HPDE6-E6E7 (cell line): ENCODE results near the gene TECRL.

Experiments used
- DNase-seq: peaks from one replicate; pipeline ENCODE4 v3.0.0; 2011; ENCODE audit warnings: missing footprints; ENCODE audit errors: extremely low spot score

TECRL gene

DNA sequence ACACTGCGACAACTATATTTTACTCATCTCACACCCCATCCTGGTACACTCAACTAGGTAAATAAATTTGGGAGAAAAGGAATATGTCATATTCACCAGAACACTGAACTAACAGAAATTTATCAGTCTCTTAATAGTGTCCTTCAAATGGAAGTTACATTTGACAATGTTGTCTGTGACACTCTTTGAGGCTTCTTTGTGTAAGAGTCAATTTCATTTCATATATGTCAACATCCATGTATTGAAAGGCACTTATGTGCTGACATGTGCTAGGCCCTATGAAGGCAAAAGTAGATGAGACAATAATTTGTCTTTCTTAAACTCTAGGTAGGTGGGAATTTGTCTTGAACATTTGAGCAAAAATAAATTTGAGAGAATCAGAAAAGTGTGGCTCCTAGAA, 82.0 kb downstream of the TECRL start:
- DNase-seq = no peak

DNA sequence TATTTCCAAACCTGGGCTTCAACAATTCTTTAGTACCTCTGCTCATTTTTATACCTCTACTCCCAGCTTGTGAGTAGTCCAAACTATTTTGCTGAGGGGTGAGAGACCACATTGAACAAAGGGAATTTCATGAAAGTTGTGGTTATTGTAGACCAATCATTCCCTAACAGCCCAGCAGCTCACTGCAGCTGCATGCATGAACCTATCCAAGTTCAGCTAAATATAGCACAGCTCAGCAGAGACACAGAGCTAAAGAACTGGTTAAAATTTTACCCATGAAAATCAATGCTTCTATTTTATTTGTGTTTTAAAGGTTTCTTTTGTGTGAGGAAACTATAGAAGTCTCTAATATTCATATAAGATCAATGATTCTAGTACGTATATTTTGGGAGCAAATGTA, 82.7 kb downstream of the TECRL start:
- DNase-seq = no peak

DNA sequence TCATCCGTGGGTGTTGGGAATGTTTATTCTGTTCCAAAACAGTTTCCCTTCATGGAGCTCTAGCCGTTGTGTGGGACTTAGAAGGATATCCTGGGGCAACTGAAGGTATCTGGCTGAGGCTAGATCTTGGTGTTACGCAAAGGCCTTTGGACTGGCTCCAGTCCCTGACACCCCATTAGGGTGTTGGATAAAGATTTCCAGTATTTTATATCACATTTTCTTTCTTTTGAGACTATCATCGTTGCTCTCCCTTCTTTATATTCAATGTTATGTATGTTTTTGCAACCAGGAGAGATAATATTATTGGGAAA, 103.0 kb downstream of the TECRL start:
- DNase-seq = no peak

DNA sequence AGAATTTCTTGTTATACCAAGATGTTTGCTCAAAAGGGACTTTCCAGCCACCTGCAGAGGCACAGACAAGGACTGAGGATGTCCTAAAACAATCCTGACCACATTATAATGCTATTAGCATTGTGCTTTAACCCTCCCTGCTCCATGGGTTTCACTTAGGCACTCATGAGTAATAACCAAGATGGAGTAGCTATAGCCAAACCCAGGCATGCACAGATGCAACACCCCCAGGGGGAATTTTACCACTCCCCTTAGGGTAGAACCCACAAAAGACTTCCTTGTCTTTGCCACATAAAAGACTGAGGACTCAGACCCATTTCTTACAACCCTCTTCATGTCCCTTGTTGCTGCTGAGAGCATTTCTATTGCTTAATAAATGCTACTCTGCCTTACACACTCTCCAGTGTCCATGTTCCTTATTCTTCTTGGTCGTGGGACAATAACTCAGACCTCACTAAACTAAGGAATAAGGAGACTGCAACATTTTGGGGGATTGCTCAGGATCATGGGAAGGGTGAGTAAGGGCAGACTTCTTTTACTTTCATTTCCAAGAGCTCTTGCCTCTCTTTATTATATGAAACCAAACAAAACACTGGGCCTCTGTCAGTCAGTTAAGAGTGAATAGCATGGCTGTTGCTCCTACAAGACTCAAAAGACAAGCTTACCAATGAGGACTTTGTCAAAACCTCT, 103.5 kb downstream of the TECRL start:
- DNase-seq = no peak

DNA sequence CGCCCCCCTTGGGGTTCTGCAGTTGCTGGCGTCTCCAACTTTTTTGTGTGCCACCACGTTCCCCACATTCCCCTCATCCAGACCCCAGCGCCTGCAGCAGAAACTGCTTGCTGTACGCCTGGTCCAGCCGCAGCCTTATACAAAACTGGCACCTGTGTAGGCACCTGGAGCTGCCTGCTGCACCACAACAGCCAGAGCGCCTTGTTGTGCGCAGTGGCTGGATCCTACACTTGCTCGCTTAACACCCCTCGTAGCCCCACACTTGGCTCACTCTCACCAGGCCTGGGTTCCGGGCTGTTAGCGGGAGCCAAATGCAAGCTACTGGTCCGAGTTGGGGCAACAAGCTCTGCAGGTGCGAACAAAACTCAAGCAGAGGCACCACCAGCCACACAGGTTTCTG, 136.8 kb downstream of the TECRL start:
- no peak for DNase-seq

DNA sequence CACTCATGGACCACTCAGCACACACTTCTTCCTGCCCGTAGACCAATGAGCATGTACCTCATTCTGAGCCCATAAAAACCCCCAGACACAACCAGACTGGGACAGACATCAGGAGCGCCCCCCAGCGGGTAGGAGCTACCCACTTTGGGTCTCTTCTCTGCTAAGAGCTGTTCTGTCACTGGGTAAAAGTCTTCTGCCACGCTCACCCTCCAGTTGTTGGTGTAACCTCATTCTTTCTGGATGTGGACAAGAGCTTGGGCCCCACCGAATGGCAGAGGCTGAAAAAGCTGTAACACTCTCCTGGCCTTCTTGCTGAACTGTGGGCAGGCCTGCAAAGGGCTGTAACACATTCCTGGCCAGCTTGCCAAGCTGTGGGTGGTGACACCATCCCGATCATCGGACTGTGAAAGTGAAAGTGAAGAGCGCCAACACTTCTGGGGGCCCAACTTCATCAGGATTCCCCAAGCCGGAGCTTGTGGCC, 137.6 kb downstream of the TECRL start:
- DNase-seq = no peak

DNA sequence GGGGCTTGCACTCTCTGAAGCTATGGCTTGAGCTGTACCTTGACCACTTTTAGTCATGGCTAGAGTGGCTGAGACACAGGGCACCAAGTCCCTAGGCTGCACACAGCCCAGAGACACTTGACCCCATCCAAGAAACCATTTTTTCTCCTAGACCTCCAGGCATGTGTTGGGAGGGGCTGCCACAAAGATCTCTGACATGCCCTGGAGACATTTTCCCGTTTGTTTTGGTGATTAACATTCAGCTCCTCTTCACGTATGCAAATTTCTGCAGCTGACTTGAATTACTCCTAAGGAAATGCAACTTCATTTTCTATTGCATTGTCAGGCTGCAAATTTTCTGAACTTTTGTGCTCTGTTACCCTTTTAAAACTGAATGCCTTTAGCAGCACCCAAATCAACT, 142.6 kb downstream of the TECRL start:
- DNase-seq = no peak

DNA sequence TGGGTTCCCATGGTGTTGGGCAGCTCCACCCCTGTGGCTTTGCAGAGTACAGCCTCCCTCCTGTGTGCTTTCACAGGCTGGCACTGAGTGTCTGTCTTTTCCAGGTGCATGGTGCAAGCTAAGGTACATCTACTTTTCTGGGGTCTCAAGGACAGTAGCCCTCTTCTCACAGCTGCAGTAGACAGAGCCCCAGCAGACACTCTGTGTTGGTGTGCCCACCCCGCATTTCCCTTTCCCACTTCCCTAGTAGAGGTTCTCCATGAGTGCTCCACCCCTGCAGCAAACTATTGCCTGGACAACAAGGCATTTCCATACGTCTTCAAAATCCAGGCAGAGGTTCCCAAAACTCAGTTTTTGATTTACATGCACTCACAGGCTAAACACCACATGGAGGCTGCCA, 143.0 kb downstream of the TECRL start:
- DNase-seq = no peak

DNA sequence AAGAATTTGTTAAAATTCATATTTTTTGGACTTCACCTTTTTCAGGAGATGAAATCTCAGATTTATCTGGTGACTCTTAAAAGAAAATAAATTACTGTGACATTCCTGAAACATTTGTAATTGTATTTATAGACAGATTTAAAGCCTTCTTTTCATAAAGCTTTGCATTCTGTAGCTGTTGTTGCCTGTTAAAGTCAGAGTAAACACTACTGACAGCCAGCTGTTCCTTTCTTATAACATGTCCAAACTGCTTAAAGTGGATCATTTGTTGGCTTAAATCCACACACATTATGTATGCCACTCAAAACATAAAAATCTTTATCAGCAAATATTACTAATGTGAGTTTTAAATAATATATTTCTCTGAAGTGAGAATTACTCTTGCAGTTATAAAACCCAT, 157.5 kb downstream of the TECRL start:
- DNase-seq = no peak

DNA sequence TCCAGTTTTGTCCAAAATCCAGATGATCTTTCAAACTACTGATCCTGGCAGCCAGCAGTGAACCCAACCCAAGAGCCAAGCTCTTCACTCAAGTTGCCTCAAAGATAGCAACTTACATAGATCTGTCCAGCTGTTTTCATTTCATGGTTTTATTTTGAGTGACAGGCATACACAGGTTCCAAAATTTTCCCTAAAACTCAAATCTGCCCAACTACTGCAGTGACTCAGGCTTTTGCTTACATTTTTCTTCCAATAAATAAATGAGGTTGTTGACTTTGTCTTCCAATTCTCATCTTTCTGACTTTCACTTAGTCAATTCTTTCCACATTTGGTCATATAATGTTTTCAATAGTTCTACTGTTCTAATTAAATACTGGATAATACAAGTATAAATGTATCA, 158.8 kb downstream of the TECRL start:
- DNase-seq = no peak

DNA sequence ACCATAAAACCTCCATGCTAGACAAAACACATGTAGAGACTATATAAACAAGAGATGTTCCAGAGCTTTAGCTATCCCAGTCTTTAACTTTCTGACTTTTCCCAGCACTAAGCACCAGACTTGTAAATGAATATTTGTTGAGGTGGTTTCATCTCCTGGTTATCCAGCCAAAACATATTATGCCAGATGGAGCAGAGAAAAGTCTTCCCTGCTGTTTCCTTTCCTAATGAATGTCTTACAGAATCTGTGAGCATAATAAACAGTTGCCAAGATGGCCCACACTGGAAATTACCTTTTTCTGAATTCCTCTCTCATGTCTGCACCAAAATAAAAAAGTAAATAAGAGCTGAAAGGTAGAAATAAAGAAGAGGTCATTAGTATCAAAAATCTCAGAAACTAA, 159.2 kb downstream of the TECRL start:
- DNase-seq = no peak

DNA sequence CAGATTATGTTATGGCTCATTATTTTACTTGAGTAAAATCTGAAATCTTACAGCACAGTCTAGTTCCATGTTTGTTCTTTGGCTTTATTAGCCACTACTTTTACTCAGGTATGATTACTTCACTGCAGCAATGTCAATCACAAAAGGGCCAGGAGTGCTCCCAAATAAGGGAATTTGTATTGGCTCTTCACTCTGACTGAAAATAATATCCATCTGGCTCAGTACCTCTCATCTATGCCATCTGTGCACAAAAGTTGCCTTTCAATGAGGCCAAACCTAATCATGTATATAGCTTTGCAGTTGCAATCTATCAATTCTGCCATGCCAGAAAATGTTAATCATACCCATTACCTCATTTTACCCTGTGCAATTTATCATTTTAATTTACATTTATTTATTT, 161.1 kb downstream of the TECRL start:
- DNase-seq = no peak

DNA sequence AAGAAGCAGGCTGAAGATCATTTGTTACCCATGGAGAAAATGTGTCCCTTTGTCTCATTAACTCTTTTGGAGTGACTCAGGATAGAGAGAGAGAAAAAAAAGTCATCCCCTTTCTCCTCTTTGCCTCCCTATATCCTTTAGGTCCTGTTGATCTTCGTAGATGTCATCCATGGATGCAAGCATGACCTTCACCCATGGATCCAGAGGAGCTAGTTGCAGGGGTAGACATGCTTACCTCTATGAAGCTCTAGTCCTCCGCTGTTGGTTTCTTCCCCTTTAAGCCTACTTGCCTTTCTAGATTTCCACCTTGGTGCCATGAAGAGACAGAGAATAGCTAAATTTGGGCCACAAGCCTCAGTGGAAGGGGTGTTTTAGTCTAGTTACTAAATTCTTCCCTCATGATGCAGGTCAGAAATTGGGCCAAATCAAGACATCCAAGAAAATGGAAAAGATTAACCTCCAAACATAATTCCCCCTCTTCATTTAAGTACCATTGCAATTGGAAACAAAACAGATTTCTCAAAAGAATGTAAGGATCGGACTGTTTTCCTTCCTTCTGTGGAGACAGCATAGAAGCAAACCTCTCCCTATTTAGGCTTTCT, 178.4 kb downstream of the TECRL start:
- no peak for DNase-seq
